ENCODE results near the gene ASTN2. TPM values are rescaled to one million over a fixed set of nuclear protein-coding genes. Genes with fewer than 3 reads are reported as not detected.

The ASTN2 gene
- total RNA-seq, 4 donors from 2014 or later: 3.0 to 7.0 (median 5.2) TPM

DNA sequence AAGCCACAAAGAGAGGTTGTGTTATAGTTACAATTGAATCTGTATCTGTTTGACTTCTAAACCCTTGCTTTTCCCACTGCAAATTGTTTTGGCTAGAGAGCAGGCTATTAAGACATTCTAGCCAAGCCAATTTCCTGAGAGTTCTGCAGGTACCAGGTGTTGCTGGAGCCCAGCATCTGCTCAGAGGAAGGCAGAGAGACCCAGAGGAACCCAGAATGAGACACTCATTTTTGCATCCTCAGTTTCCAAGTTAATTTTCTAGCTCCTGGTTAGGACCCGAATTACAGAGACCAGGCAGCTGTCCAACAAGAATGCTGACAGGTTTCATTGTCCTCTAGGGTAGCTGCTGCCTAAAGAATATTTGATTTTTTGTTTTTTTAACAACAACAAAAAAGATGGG, 461.6 kb downstream of the ASTN2 start:
- in situ Hi-C loops (cut with MboI; ENCODE audit: low pct_ligation_motif_present in 1 of 4, low pct_unique_long_range_greater_than_20kb in 1 of 4, low sequenced_read_pairs in 3 of 4) (no loop called here), intact Hi-C loops (cut with DNase I; ENCODE audit: low total_unique reads) (no loop called here)
- TF ChIP-seq EP300 (IDR thresholded peaks at IDR 0.05; ENCODE audit: low read depth): no peak
- DNase-seq: no peak
- no peaks in the 10 kb centered on the region for H3K9me3 ChIP-seq
- H3K4me1 ChIP-seq: no peaks in the 10 kb centered on the region
- H3K36me3 ChIP-seq: no peaks in the 10 kb centered on the region
- no peaks in the 10 kb centered on the region for H3K27me3 ChIP-seq
- 13 to 35% methylated on average over 1 of the region's 1 CpG for WGBS, 2 donors (ENCODE audit: low coverage in 1 of 2)
- no peak overlapping the region for H3K27ac ChIP-seq
- H3K4me3 ChIP-seq: no peak overlapping the region

DNA sequence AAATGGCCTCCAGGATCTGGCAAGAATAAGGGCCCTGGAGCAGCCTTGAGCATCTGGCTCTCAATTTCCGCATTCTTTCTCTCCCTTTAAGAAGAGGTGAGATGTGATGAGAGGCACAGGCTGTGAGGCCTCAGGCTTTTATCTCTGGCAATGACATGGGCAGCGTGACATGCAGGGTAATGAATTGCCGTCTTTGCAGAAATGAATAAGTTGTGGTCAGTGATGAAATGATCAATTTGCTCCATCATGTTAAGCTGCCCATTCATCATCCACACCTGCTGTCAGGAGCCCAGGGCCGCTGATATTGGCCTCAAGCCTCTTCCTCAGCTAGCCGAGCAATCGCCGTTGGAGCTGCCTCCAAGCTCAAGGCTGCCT, 462.4 kb downstream of the ASTN2 start:
- Histone ChIP-seq H3K9me3 (no peaks in the 10 kb centered on the region), H3K36me3 (no peaks in the 10 kb centered on the region), H3K27me3 (no peaks in the 10 kb centered on the region), H3K4me3 (no peak overlapping the region), H3K27ac (no peak overlapping the region), H3K4me1 (no peaks in the 10 kb centered on the region)
- DNase-seq: no peak
- in situ Hi-C loops (cut with MboI; ENCODE audit: low pct_ligation_motif_present in 1 of 4, low pct_unique_long_range_greater_than_20kb in 1 of 4, low sequenced_read_pairs in 3 of 4) (no loop called here), intact Hi-C loops (cut with DNase I; ENCODE audit: low total_unique reads) (no loop called here)
- TF ChIP-seq, protein P1, sequence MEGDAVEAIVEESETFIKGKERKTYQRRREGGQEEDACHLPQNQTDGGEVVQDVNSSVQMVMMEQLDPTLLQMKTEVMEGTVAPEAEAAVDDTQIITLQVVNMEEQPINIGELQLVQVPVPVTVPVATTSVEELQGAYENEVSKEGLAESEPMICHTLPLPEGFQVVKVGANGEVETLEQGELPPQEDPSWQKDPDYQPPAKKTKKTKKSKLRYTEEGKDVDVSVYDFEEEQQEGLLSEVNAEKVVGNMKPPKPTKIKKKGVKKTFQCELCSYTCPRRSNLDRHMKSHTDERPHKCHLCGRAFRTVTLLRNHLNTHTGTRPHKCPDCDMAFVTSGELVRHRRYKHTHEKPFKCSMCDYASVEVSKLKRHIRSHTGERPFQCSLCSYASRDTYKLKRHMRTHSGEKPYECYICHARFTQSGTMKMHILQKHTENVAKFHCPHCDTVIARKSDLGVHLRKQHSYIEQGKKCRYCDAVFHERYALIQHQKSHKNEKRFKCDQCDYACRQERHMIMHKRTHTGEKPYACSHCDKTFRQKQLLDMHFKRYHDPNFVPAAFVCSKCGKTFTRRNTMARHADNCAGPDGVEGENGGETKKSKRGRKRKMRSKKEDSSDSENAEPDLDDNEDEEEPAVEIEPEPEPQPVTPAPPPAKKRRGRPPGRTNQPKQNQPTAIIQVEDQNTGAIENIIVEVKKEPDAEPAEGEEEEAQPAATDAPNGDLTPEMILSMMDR (IDR thresholded peaks at IDR 0.05): no peak
- no peak for TF ChIP-seq POLR2A (IDR thresholded peaks at IDR 0.05)
- no peak for TF ChIP-seq POLR2AphosphoS5 (IDR thresholded peaks at IDR 0.05)
- TF ChIP-seq EP300 (IDR thresholded peaks at IDR 0.05; ENCODE audit: low read depth): no peak
- 80 to 100% methylated on average over 1 to 7 of the region's 7 CpGs for WGBS, 2 donors (ENCODE audit: low coverage in 1 of 2)

GRCh38 chr9:116951588-116952435, 463.0 kb downstream of the ASTN2 start:
- no peaks in the 10 kb centered on the region for H3K9me3 ChIP-seq
- H3K4me3 ChIP-seq: no peak overlapping the region
- H3K4me1 ChIP-seq: no peaks in the 10 kb centered on the region
- H3K27ac ChIP-seq: no peak overlapping the region
- in situ Hi-C loops (cut with MboI; ENCODE audit: low pct_ligation_motif_present in 1 of 4, low pct_unique_long_range_greater_than_20kb in 1 of 4, low sequenced_read_pairs in 3 of 4): no loop called here
- no peaks in the 10 kb centered on the region for H3K36me3 ChIP-seq
- WGBS, 2 donors (ENCODE audit: low coverage in 1 of 2): 74% methylated on average over 3 of the region's 3 CpGs; no CpG with 5 or more reads in 1 of the 2 donors
- intact Hi-C loops (cut with DNase I; ENCODE audit: low total_unique reads): no loop called here
- DNase-seq: no peak
- no peaks in the 10 kb centered on the region for H3K27me3 ChIP-seq
- no peak for TF ChIP-seq POLR2AphosphoS5 (IDR thresholded peaks at IDR 0.05)

GRCh38 chr9:116945817-116946216, 469.0 kb downstream of the ASTN2 start:
- intact Hi-C loops (cut with DNase I; ENCODE audit: low total_unique reads): no loop called here
- H3K27me3 ChIP-seq: no peaks in the 10 kb centered on the region

More at GRCh38 chr9:116945817-116946216, 469.0 kb downstream of the ASTN2 start:
- WGBS, 2 donors (ENCODE audit: low coverage in 1 of 2): 20 to 27% methylated on average over 2 of the region's 2 CpGs
- Histone ChIP-seq H3K4me3 (no peak overlapping the region), H3K9me3 (no peaks in the 10 kb centered on the region), H3K36me3 (no peaks in the 10 kb centered on the region), H3K4me1 (no peaks in the 10 kb centered on the region), H3K27ac (no peak overlapping the region)
- no peak for TF ChIP-seq POLR2AphosphoS5 (IDR thresholded peaks at IDR 0.05)
- no peak for TF ChIP-seq POLR2A (IDR thresholded peaks at IDR 0.05)
- TF ChIP-seq, protein P1 (IDR thresholded peaks at IDR 0.05): no peak
- TF ChIP-seq EP300 (IDR thresholded peaks at IDR 0.05; ENCODE audit: low read depth): no peak
- in situ Hi-C loops (cut with MboI; ENCODE audit: low pct_ligation_motif_present in 1 of 4, low pct_unique_long_range_greater_than_20kb in 1 of 4, low sequenced_read_pairs in 3 of 4): no loop called here
- no peak for DNase-seq

Data from transverse colon (tissue), 4 donors.